Memory B cell (primary cell): ENCODE results near the gene GRK1.

ENCODE experiments used
- ATAC-seq: fragments of 150-1000 bp; cut with Tn5 transposase; 2 replicates; pipeline ENCODE4 v1.10.0; 2021; ENCODE audit warnings: low read depth, mild to moderate bottlenecking, moderate library complexity
- DNase-seq, 2 donors: peaks; one replicate each; pipeline ENCODE4 v3.0.0; 2022; ENCODE audit warnings: low spot score in 2 of 2
- H3K27ac Mint-ChIP-seq: one replicate; pipeline ENCODE4 v1.8.0; 2022; ENCODE audit warnings: mild to moderate bottlenecking, moderate library complexity, mixed read lengths
- H3K27me3 Mint-ChIP-seq: one replicate; pipeline ENCODE4 v1.8.0; 2022; ENCODE audit warnings: mixed read lengths
- H3K36me3 Mint-ChIP-seq: one replicate; pipeline ENCODE4 v1.8.0; 2022; ENCODE audit warnings: mild to moderate bottlenecking, mixed read lengths
- H3K4me1 Mint-ChIP-seq: one replicate; pipeline ENCODE4 v1.8.0; 2022; ENCODE audit warnings: mixed read lengths
- H3K4me3 Mint-ChIP-seq: one replicate; pipeline ENCODE4 v1.8.0; 2022; ENCODE audit warnings: mild to moderate bottlenecking, moderate library complexity, mixed read lengths
- H3K9me3 Mint-ChIP-seq: one replicate; pipeline ENCODE4 v1.8.0; 2022; ENCODE audit warnings: mixed read lengths

GRK1 gene

GRCh38 chr13:113650731-113651148, 16.3 kb upstream of the GRK1 start:
- Mint-ChIP-seq H3K9me3 (no peaks in the 10 kb centered on the region), H3K27ac (no peak overlapping the region)
- no peak for DNase-seq

GRCh38 chr13:113651511-113652403, 15.3 kb upstream of the GRK1 start:
- no peak overlapping the region for H3K4me3 Mint-ChIP-seq
- no peaks in the 10 kb centered on the region for H3K27me3 Mint-ChIP-seq
- no peak for ATAC-seq
- H3K36me3 Mint-ChIP-seq, result no peaks in the 10 kb centered on the region
- no peak overlapping the region for H3K27ac Mint-ChIP-seq
- peaks cover 4% of the 10 kb centered on the region for H3K4me1 Mint-ChIP-seq
- no peaks in the 10 kb centered on the region for H3K9me3 Mint-ChIP-seq
- no peak for DNase-seq

More at GRCh38 chr13:113650731-113651148, 16.3 kb upstream of the GRK1 start:
- H3K4me3 Mint-ChIP-seq, result no peak overlapping the region
- ATAC-seq, result no peak
- no peaks in the 10 kb centered on the region for H3K36me3 Mint-ChIP-seq
- H3K27me3 Mint-ChIP-seq, result no peaks in the 10 kb centered on the region
- peaks cover 4% of the 10 kb centered on the region for H3K4me1 Mint-ChIP-seq

DNA sequence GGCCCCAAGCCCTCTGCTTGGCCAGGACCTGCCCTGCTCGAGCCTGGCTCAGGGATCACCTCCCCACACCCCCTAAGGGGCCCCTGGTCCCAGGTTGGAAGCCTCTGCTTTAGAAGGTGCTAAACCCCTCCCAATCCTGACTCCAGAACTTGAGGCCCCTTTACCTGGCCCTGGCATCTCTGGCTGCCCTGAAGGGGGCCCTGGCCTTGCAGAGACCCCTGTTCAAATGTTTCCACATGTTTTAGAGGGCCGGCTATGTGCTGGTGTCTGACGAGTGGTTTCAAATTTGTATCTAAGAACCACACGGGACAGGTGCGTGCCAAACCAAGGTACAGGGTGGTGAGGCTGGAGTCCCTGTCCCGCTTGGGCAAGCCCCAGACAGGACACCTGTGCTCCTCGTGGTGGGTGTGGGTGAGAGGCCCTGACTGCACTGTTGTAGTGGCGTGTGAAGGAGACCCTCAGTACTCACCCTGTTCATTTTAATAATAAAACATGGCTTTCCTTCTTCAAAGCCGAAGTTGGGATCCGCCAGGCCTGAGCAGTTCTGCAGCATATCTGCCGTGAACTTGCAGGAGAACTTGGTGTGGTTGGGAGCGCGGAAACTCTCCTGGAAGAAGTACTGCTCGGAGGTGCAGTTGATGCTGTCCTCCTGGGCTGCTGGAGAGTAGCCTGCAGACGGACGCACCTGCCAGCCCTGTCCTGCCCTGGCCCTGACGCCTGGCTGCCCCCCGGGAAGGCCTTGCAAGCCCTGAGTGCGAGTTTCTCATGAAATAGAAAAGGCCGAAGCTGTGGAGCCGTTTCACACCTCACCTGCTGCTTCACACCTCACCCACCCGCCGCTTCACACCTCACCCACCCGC, 14.4 kb upstream of the GRK1 start:
- ATAC-seq, result no peak
- Mint-ChIP-seq H3K27ac (no peak overlapping the region), H3K27me3 (no peaks in the 10 kb centered on the region), H3K36me3 (no peaks in the 10 kb centered on the region), H3K4me3 (no peak overlapping the region), H3K9me3 (no peaks in the 10 kb centered on the region), H3K4me1 (peaks cover 4% of the 10 kb centered on the region)
- DNase-seq, result no peak

GRCh38 chr13:113653264-113654174, 13.5 kb upstream of the GRK1 start:
- Mint-ChIP-seq H3K27ac (no peak overlapping the region), H3K4me3 (no peak overlapping the region), H3K9me3 (no peaks in the 10 kb centered on the region), H3K36me3 (no peaks in the 10 kb centered on the region), H3K27me3 (no peaks in the 10 kb centered on the region), H3K4me1 (peaks cover 4% of the 10 kb centered on the region)
- ATAC-seq (no peak), DNase-seq (no peak)

- no peak for DNase-seq
- Mint-ChIP-seq H3K9me3 (no peaks in the 10 kb centered on the region), H3K27me3 (no peaks in the 10 kb centered on the region), H3K4me1 (peaks cover 4% of the 10 kb centered on the region), H3K36me3 (no peaks in the 10 kb centered on the region), H3K27ac (no peak overlapping the region), H3K4me3 (no peak overlapping the region)
- ATAC-seq, result no peak
These were observed 12.9 kb upstream of the GRK1 start for GRCh38 chr13:113654175-113654560.

- DNase-seq, result no peak
- H3K4me3 Mint-ChIP-seq, result no peak overlapping the region
- H3K4me1 Mint-ChIP-seq, result peaks cover 4% of the 10 kb centered on the region
- H3K9me3 Mint-ChIP-seq, result no peaks in the 10 kb centered on the region
- ATAC-seq, result no peak
- H3K27ac Mint-ChIP-seq, result no peak overlapping the region
- no peaks in the 10 kb centered on the region for H3K27me3 Mint-ChIP-seq
- H3K36me3 Mint-ChIP-seq, result no peaks in the 10 kb centered on the region
These were observed 12.3 kb upstream of the GRK1 start for GRCh38 chr13:113654591-113655345.

GRCh38 chr13:113655346-113656002, 11.5 kb upstream of the GRK1 start:
- no peak for DNase-seq
- no peaks in the 10 kb centered on the region for H3K4me1 Mint-ChIP-seq
- H3K4me3 Mint-ChIP-seq, result no peak overlapping the region
- H3K27ac Mint-ChIP-seq, result no peak overlapping the region
- H3K27me3 Mint-ChIP-seq, result no peaks in the 10 kb centered on the region
- ATAC-seq, result no peak
- H3K9me3 Mint-ChIP-seq, result no peaks in the 10 kb centered on the region
- H3K36me3 Mint-ChIP-seq, result no peaks in the 10 kb centered on the region

DNA sequence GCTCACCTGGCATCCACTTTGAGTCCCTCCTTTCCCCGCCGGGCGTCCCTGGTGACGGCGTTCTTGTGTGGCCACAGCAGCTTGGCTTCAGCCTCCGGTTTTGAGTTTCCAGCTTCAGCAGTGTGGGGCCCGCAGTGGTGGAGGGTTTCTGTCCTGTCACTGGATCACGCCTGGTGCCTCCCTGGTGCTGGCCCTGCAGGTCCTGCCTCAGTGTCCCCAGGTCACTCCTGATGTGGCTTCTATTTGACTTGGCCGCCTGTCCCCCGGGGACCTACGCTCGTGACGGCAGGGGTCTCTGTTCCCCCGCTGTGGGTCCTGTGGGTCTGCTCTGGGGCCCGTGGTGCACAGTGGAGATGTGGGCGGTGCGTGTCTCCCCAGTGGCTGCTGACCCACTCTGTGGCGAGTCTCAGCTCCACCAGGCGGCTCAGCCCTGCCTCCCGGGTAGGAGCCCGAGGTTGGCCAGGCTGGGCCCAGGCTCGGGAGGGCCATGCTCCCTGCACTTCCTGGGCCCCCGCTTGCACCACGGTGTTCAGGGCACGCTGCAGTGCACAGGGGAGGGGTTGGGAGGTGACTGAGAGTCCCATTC, 10.9 kb upstream of the GRK1 start:
- no peak for DNase-seq
- H3K4me1 Mint-ChIP-seq, result no peaks in the 10 kb centered on the region
- no peak for ATAC-seq
- H3K27ac Mint-ChIP-seq, result no peak overlapping the region
- H3K36me3 Mint-ChIP-seq, result peaks cover 2% of the 10 kb centered on the region
- H3K4me3 Mint-ChIP-seq, result no peak overlapping the region
- peaks cover 3% of the 10 kb centered on the region for H3K9me3 Mint-ChIP-seq
- no peaks in the 10 kb centered on the region for H3K27me3 Mint-ChIP-seq

- no peaks in the 10 kb centered on the region for H3K4me1 Mint-ChIP-seq
- ATAC-seq (no peak), DNase-seq (no peak)
- peaks cover 2% of the 10 kb centered on the region for H3K36me3 Mint-ChIP-seq
- H3K4me3 Mint-ChIP-seq, result no peak overlapping the region
- H3K27ac Mint-ChIP-seq, result no peak overlapping the region
- peaks cover 10% of the 10 kb centered on the region for H3K9me3 Mint-ChIP-seq
- no peaks in the 10 kb centered on the region for H3K27me3 Mint-ChIP-seq
These were observed 10.0 kb upstream of the GRK1 start for GRCh38 chr13:113656831-113657671.

- H3K27me3 Mint-ChIP-seq, result no peaks in the 10 kb centered on the region
- no peak for ATAC-seq
- H3K4me1 Mint-ChIP-seq, result no peaks in the 10 kb centered on the region
- no peak within 1 kb of the TSS for H3K27ac Mint-ChIP-seq
- H3K9me3 Mint-ChIP-seq, result peaks cover 12% of the 10 kb centered on the region
- DNase-seq, result no peak
- no peak within 1 kb of the TSS for H3K4me3 Mint-ChIP-seq
- peaks cover 2% of the 10 kb centered on the region for H3K36me3 Mint-ChIP-seq
These were observed 8.9 kb upstream of the GRK1 start, which contains the start of gene ATP4B for GRCh38 chr13:113657851-113658741. ATP4B (minus strand) TSS chr13:113658198; CDS start chr13:113658144, 54 bp downstream.

- Mint-ChIP-seq H3K4me1 (no peaks in the 10 kb centered on the region), H3K27me3 (no peaks in the 10 kb centered on the region), H3K36me3 (peaks cover 2% of the 10 kb centered on the region), H3K9me3 (peaks cover 12% of the 10 kb centered on the region), H3K4me3 (no peak overlapping the region), H3K27ac (no peak overlapping the region)
- DNase-seq (no peak), ATAC-seq (no peak)
These were observed 8.2 kb upstream of the GRK1 start for GRCh38 chr13:113658836-113659235.
